ENCODE results near the gene CAPG. TPM values are rescaled to one million over a fixed set of nuclear protein-coding genes. Genes with fewer than 3 reads are reported as not detected.

Gene CAPG
- total and polyA plus RNA-seq, 5 experiments from 2014 or later, result 5.7 to 18.6 (median 15.7) TPM

- H3K36me3 Mint-ChIP-seq, result peaks cover 0 to 39% (median 18%) of the 10 kb centered on the region in 3 donors
- H3K9me3 Mint-ChIP-seq, result no peaks in the 10 kb centered on the region
- POLR2A ChIA-PET, result interaction anchor here (0.7 to 1.9 kb wide), 3 partner anchors 30 to 184 kb away, joined by 3 to 7 read pairs (median 4); no protein-coding TSS in a partner anchor
- peaks cover 20 to 68% (median 53%) of the 10 kb centered on the region in 4 donors for H3K4me1 Mint-ChIP-seq
- no peaks in the 10 kb centered on the region for H3K27me3 Mint-ChIP-seq
- no peak for ATAC-seq
- no peak for DNase-seq
- H3K27ac Mint-ChIP-seq, result no peak overlapping the region
- H3K4me3 Mint-ChIP-seq, result peak overlapping the region in 3 of 10 donors; percentile 89 to 98 (median 95)
Measured at GRCh38 chr2:85356186-85356585, 54.0 kb downstream of the CAPG start.

DNA sequence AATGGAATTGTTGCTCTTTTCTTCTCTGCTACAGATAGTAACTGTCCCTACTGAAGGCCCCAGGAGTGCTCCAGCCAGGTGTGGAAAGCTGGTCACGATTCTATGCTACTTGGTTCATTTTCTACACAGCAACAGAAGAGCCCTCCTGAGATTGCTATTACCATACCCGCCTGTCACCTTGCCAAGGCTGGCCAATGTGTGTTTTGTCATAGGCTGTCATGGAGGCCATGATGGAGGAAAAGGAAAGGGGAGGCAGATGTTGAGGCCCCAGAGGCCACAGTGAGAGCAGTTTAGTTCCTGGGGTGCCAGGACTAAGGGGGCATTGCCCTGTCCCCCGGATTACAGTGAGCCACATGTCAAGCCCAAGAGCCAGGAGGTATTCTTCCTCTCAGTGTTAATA is 54.6 kb downstream of the CAPG start:
- H3K4me3 Mint-ChIP-seq, result peak overlapping the region; percentile 89 to 100 (median 98)
- H3K27ac Mint-ChIP-seq, result peak overlapping the region in 9 of 10 donors; percentile 61 to 99 (median 95)
- H3K4me1 Mint-ChIP-seq, result peaks cover 20 to 71% (median 53%) of the 10 kb centered on the region in 4 donors
- ATAC-seq, result no peak
- no peaks in the 10 kb centered on the region for H3K27me3 Mint-ChIP-seq
- no peaks in the 10 kb centered on the region for H3K9me3 Mint-ChIP-seq
- POLR2A ChIA-PET, result interaction anchor here (1.1 to 7.3 kb wide), 9 partner anchors 11 to 256 kb away, joined by 5 to 122 read pairs (median 13); partner anchors contain the start of genes C2orf68, MAT2A, SH2D6 and TGOLN2
- DNase-seq, result no peak
- peaks cover 0 to 40% (median 20%) of the 10 kb centered on the region in 3 donors for H3K36me3 Mint-ChIP-seq

- H3K27me3 Mint-ChIP-seq, result no peaks in the 10 kb centered on the region
- POLR2A ChIA-PET, result interaction anchor here (0.8 to 7.3 kb wide), 15 partner anchors 9 to 641 kb away, joined by 3 to 122 read pairs (median 6); partner anchors contain the start of genes C2orf68, MAT2A, SH2D6 and TGOLN2
- peak overlapping the region; percentile 89 to 100 (median 98) for H3K4me3 Mint-ChIP-seq
- no peak for DNase-seq
- peak; percentile 9 to 13 for ATAC-seq
- peaks cover 22 to 71% (median 53%) of the 10 kb centered on the region in 4 donors for H3K4me1 Mint-ChIP-seq
- no peaks in the 10 kb centered on the region for H3K9me3 Mint-ChIP-seq
- peaks cover 0 to 43% (median 23%) of the 10 kb centered on the region in 3 donors for H3K36me3 Mint-ChIP-seq
- peak overlapping the region; percentile 95 to 100 (median 99) for H3K27ac Mint-ChIP-seq
Measured at GRCh38 chr2:85355073-85355410, 55.1 kb downstream of the CAPG start.

DNA sequence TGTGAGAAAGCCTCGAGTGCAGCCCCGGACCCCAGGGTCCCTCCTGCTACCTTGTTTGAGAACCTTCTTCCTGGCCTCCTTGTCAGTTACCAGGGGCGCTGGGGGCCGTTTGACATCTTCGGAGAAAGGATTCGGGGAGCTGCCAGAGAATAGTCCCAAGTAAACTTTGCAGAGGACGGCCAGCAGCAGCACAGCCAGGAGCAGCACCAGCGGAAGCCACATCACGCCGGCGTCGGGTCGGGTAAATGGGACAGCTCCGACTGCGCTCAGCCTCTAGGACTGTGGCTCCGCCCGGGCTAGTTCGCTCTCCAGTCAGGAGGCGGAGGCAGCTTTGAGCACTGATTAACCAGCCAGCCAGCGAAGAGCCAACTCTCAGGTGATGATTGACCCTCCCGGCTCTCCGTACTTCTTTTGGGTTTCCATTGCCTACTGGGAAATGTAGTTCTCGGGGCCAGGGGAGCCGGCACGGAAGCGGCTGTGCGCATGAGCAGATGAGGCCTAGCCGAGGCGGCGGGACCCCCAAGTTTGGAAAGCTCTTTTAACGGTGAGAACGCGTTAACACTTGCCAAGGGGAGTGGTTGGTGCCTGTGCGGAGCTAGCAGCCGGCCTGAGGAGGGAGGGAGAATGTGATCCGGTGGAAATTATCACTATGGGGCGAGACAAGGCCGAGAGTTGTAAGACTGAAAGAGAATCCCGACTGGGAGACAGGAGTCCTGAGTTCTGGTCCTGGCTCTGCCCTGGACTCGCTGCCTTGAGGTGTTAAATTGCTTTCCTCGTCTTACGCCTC is 55.7 kb downstream of the CAPG start, which contains the start of the genes ELMOD3 and RETSAT:
Gene ELMOD3 (plus strand): TSS at position 484 of the 787 bp plus-strand sequence. CDS start 2,430 bp downstream, outside the sequence.
Gene RETSAT (minus strand): TSS at position 243 of the 787 bp plus-strand sequence. CDS start 21 bp downstream, at position 222.
- peak within 1 kb of the TSS; percentile 89 to 100 (median 98) for H3K4me3 Mint-ChIP-seq
- no peaks in the 10 kb centered on the region for H3K27me3 Mint-ChIP-seq
- peaks cover 0 to 43% (median 25%) of the 10 kb centered on the region in 3 donors for H3K36me3 Mint-ChIP-seq
- peak; percentile 98 to 99 for ATAC-seq
- DNase-seq, result peak; percentile 85 to 99 (median 98)
- no peaks in the 10 kb centered on the region for H3K9me3 Mint-ChIP-seq
- POLR2A ChIA-PET, result interaction anchor here (0.6 to 7.3 kb wide), 20 partner anchors 9 to 642 kb away, joined by 3 to 122 read pairs (median 6); partner anchors contain the start of genes C2orf68, MAT2A, SH2D6 and TGOLN2
- H3K4me1 Mint-ChIP-seq, result peaks cover 22 to 68% (median 53%) of the 10 kb centered on the region in 4 donors
- peak within 1 kb of the TSS; percentile 95 to 100 (median 99) for H3K27ac Mint-ChIP-seq

GRCh38 chr2:85353876-85354285 is 56.3 kb downstream of the CAPG start:
- DNase-seq (peak in 1 of 10 donors; percentile 3), ATAC-seq (peak in 1 of 2 donors; percentile 1)
- POLR2A ChIA-PET, result interaction anchor here (0.6 to 7.3 kb wide), 17 partner anchors 8 to 258 kb away, joined by 3 to 122 read pairs (median 6); partner anchors contain the start of genes C2orf68, MAT2A, SH2D6 and TGOLN2
- Mint-ChIP-seq H3K27ac (peak overlapping the region; percentile 95 to 100 (median 99)), H3K4me1 (peaks cover 22 to 66% (median 51%) of the 10 kb centered on the region in 4 donors), H3K36me3 (peaks cover 0 to 44% (median 27%) of the 10 kb centered on the region in 3 donors), H3K4me3 (peak overlapping the region; percentile 89 to 100 (median 98)), H3K9me3 (no peaks in the 10 kb centered on the region), H3K27me3 (no peaks in the 10 kb centered on the region)

- ATAC-seq (no peak), DNase-seq (no peak)
- POLR2A ChIA-PET, result interaction anchor here (1.1 kb wide), 1 partner anchor 20 kb away, joined by 3 read pairs; the partner anchor contains the start of gene TGOLN2
- H3K27ac Mint-ChIP-seq, result no peak overlapping the region
- H3K4me3 Mint-ChIP-seq, result no peak overlapping the region
- no peaks in the 10 kb centered on the region for H3K9me3 Mint-ChIP-seq
- H3K27me3 Mint-ChIP-seq, result no peaks in the 10 kb centered on the region
- peaks cover under 1 to 13% (median 2%) of the 10 kb centered on the region in 4 donors for H3K4me1 Mint-ChIP-seq
- peaks cover 0 to 75% (median 44%) of the 10 kb centered on the region in 3 donors for H3K36me3 Mint-ChIP-seq
Measured at GRCh38 chr2:85347599-85347998, 62.6 kb downstream of the CAPG start.

Other genes starting within 250 kb of the CAPG start
- 100 to 1,000 TPM; 215 to 227 TPM for gene TGOLN2, start 82.4 kb downstream of the CAPG start, total RNA-seq
- 10 to 100 TPM; 55.6 to 80.0 (median 65.1) TPM for gene TGOLN2, start 82.4 kb downstream of the CAPG start, polyA plus RNA-seq
- 10 to 100 TPM; 21.3 to 25.6 TPM for gene RETSAT, start 55.8 kb downstream of the CAPG start, total RNA-seq
- 10 to 100 TPM in 1 of 3 donors, 1 to 10 TPM in 2; 6.6 to 15.1 (median 9.9) TPM for gene RETSAT, start 55.8 kb downstream of the CAPG start, polyA plus RNA-seq
- gene ELMOD3, start 55.6 kb downstream of the CAPG start, total RNA-seq, result 10 to 100 TPM; 27.7 to 29.3 TPM
- 10 to 100 TPM in 2 of 3 donors, 1 to 10 TPM in 1; 6.3 to 14.5 (median 11.8) TPM for gene ELMOD3, start 55.6 kb downstream of the CAPG start, polyA plus RNA-seq
- 1 to 10 TPM; 1.3 to 2.2 TPM for gene SH2D6, start 8.3 kb upstream of the CAPG start, total RNA-seq
- gene SH2D6, start 8.3 kb upstream of the CAPG start, polyA plus RNA-seq, result not detected
- gene MAT2A, start 128.8 kb upstream of the CAPG start, total RNA-seq, result 100 to 1,000 TPM; 192 to 205 TPM
- gene MAT2A, start 128.8 kb upstream of the CAPG start, polyA plus RNA-seq, result 100 to 1,000 TPM in 1 of 3 donors, 10 to 100 TPM in 2; 68.1 to 103 (median 73.0) TPM
- gene GGCX, start 151.1 kb upstream of the CAPG start, total RNA-seq, result 10 to 100 TPM; 30.9 to 35.8 TPM
- 10 to 100 TPM; 10.4 to 14.6 (median 14.0) TPM for gene GGCX, start 151.1 kb upstream of the CAPG start, polyA plus RNA-seq
- 10 to 100 TPM; 71.4 to 73.9 TPM for gene VAMP8, start 167.2 kb upstream of the CAPG start, total RNA-seq
- gene VAMP8, start 167.2 kb upstream of the CAPG start, polyA plus RNA-seq, result 100 to 1,000 TPM; 321 to 405 (median 373) TPM
- gene VAMP5, start 174.1 kb upstream of the CAPG start, total RNA-seq, result 10 to 100 TPM; 24.6 to 24.7 TPM
- gene VAMP5, start 174.1 kb upstream of the CAPG start, polyA plus RNA-seq, result 100 to 1,000 TPM; 135 to 143 (median 139) TPM
- 10 to 100 TPM; 66.0 to 73.8 TPM for gene RNF181, start 185.4 kb upstream of the CAPG start, total RNA-seq
- gene RNF181, start 185.4 kb upstream of the CAPG start, polyA plus RNA-seq, result 100 to 1,000 TPM; 165 to 206 (median 173) TPM
- 10 to 100 TPM; 14.1 to 15.9 TPM for gene TMEM150A, start 192.3 kb upstream of the CAPG start, total RNA-seq
- gene TMEM150A, start 192.3 kb upstream of the CAPG start, polyA plus RNA-seq, result 10 to 100 TPM; 11.6 to 15.1 (median 13.8) TPM
- gene C2orf68, start 201.7 kb upstream of the CAPG start, total RNA-seq, result 10 to 100 TPM; 86.4 to 95.2 TPM
- 10 to 100 TPM; 15.7 to 21.1 (median 20.4) TPM for gene C2orf68, start 201.7 kb upstream of the CAPG start, polyA plus RNA-seq
- 10 to 100 TPM; 53.0 to 59.5 TPM for gene USP39, start 205.8 kb upstream of the CAPG start, total RNA-seq
- gene USP39, start 205.8 kb upstream of the CAPG start, polyA plus RNA-seq, result 10 to 100 TPM; 56.4 to 69.3 (median 57.9) TPM

All from naive thymus-derived CD8-positive, alpha-beta T cell (primary cell).